Activated naive CD4-positive, alpha-beta T cell treated with anti-CD3 and anti-CD28 coated beads for 36 hours (primary cell): ENCODE results near the gene STX16. TPM values are rescaled to one million over a fixed set of nuclear protein-coding genes. Genes with fewer than 3 reads are reported as not detected.

Source experiments
- CTCF ChIA-PET: fragments of 350-600 bp; sonication (Branson Sonifier 250); formaldehyde crosslinking; loops from one replicate; lab custom pipeline; 2021; ENCODE audit warnings: antibody characterized with exemption; lab: Charles Lee
- DNase-seq: peaks from one replicate; pipeline ENCODE4 v3.0.0-alpha.2; 2020
- H3K27ac Mint-ChIP-seq: one replicate; pipeline ENCODE4 v1.8.0; 2021; ENCODE audit warnings: mild to moderate bottlenecking, mixed read lengths
- H3K27me3 Mint-ChIP-seq: one replicate; pipeline ENCODE4 v1.8.0; 2021; ENCODE audit warnings: low read depth, mixed read lengths
- H3K36me3 Mint-ChIP-seq: one replicate; pipeline ENCODE4 v1.8.0; 2021; ENCODE audit warnings: low read depth, mixed read lengths
- H3K4me1 Mint-ChIP-seq: one replicate; pipeline ENCODE4 v1.8.0; 2021; ENCODE audit warnings: low read depth, mixed read lengths
- H3K4me3 Mint-ChIP-seq: one replicate; pipeline ENCODE4 v1.8.0; 2021; ENCODE audit warnings: mild to moderate bottlenecking, moderate library complexity, mixed read lengths
- H3K9me3 Mint-ChIP-seq: one replicate; pipeline ENCODE4 v1.8.0; 2021; ENCODE audit warnings: mixed read lengths
- intact Hi-C: fragments of 100-400 bp; cut with micrococcal nuclease; formaldehyde crosslinking; loops from one replicate; pipeline ENCODE4 v1.15.1; 2023
- total RNA-seq, 2 experiments: library from RNA; stranded (reverse); gene quantifications; one replicate each; pipeline ENCODE4 v1.2.3, GENCODE V29; 2021

The STX16 gene
- total RNA-seq, 2 experiments from 2014 or later = 127 TPM

DNA sequence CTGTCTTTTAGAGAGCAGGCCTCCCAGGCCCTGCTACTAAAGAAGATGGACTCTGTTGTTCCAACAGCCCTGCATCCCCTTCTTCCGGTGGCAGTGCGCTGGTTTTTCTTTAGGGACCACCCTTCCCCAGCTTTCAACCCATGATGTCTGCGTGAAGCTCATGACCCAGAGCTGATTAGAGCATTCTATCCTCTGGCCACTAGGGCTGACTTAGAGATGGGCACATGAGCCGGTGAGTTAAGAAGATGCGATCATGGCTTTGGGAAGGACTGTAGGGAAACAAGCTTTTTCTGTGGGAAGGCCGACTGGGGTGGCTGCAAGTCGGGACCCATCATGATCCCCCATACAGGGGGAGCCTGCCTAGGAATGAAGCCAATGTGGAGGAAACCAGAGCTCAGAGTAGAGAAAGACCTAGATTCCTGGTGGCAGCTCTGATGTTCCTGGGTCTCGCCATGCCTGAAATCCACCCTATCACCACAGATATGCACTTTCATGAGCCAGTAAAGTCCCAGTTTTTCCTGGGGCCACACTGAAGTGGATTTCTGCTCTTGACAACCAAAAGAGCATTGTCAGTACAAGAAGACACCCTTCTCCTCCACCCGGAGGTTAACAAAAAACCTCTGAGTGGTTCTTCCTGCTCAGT, 29.1 kb upstream of the STX16 start:
- Mint-ChIP-seq H3K27me3 (peaks cover 13% of the 10 kb centered on the region), H3K4me1 (no peaks in the 10 kb centered on the region), H3K4me3 (no peak overlapping the region), H3K27ac (no peak overlapping the region), H3K9me3 (no peaks in the 10 kb centered on the region), H3K36me3 (no peaks in the 10 kb centered on the region)
- DNase-seq = no peak
- intact Hi-C loops = no loop called here
- CTCF ChIA-PET = interaction anchor here (0.5 to 0.8 kb wide), 4 partner anchors 11 to 359 kb away, joined by 3 read pairs; no protein-coding TSS in a partner anchor

DNA sequence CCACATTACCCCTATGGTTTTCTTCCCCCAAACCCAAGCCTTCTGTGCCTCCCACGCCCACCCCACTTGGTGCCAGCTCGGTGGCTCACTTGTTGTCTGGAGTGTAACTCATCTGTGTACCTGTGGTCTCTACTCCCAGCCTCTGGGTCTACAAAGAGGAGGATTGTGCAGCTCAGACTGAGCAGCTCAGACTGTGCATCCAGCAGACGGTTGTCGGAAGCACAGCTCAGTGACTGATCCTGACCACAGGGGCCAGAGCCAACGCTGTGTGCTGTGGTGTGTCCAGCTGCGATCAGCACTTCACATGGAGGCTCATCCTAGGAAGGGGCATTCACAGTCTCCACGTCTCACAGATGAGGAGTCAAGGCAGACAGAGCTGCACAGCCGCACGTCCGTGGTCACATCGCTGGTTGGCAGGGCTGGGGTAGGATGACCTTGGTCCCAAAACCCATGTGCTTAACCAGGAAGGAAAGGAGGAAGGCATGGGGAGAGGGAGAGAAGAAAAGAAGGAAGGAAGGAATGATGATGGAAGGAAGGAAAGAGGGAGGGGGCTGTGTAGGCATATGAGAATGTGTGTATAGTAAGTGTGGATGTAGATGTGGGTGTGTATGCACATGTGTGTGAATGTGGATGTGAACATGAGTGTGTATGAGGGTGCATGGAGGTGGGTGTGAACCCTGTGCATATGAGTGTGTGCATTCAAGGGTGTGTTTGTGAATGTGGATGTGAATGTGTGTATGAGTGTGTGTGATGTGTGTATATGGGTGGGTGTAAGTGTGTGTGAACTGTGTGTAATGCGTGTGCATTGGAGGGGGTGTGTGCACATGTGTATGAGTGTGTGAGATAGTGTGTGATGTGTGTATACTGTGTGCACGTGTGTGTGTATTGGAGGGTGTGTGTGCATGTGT, 28.2 kb upstream of the STX16 start:
- intact Hi-C loops = no loop called here
- Mint-ChIP-seq H3K36me3 (no peaks in the 10 kb centered on the region), H3K4me3 (no peak overlapping the region), H3K27me3 (peaks cover 13% of the 10 kb centered on the region), H3K4me1 (no peaks in the 10 kb centered on the region), H3K9me3 (no peaks in the 10 kb centered on the region), H3K27ac (no peak overlapping the region)
- CTCF ChIA-PET = interaction anchor here (0.6 to 0.8 kb wide), 2 partner anchors 12 to 360 kb away, joined by 3 read pairs; no protein-coding TSS in a partner anchor
- DNase-seq = no peak

DNA sequence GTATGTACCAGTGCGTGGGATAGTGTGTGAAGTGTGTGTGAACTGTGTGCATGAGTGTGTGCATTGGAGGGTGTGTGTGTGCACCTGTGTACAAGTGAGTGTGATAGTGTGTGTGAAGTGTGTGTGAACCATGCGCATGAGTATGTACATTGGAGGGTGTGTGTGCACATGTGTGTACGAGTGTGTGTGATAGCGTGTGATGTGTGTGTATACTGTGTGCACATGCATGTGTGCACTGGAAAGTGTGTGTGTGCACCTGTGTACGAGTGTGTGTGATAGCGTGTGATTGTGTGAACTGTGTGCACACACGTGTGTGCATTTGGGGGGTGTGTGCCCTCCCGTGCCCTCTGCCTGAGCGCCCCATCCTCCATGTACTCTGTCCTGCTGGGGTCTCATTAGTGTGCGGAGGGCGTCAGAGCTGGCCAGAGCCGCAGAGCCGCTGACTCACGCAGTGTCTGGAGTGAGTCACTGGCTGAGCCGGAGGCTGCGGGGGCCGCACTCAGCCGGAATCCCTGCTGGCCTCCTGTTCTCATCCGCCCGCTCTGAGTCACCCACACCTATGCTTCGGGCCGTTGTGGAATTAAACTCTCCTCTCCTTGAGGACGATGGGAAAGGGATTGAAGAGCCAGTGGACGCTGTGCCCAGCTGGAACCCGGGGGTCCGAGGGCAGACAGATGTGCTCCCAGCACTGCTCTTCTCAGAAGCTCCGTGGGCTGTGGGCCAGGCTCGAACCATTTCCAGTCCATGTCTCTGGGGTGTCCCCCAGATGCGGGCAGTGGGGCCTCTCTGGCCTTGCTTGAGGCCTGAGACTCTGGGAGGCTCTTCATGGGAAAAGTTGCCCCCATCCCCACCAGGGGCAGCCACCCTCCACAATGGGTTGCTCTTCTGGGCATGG, 27.3 kb upstream of the STX16 start:
- Mint-ChIP-seq H3K27me3 (peaks cover 5% of the 10 kb centered on the region), H3K4me1 (no peaks in the 10 kb centered on the region), H3K36me3 (no peaks in the 10 kb centered on the region), H3K9me3 (no peaks in the 10 kb centered on the region), H3K27ac (no peak overlapping the region), H3K4me3 (no peak overlapping the region)
- CTCF ChIA-PET = no interaction called here
- no peak for DNase-seq
- intact Hi-C loops = no loop called here

DNA sequence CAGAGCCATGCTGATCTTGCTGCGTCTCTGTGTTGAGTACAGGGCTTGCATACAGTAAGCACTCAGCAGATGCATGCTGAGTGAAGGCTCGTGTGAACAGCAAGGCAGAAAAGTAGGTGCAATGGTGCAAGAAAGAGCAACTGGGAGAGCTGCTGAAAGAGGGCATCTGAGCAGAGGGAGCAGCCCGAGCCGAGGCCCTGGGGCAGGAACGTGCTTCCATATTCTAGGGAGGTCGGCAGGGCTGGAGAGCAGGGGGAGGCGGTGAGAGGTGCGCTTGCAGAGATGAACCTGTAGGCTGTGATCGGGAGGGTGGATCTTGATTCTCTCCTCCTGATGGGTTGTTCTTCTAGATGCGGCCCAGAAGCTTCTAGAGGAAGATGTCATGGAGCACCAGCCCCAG, 26.4 kb upstream of the STX16 start:
- Mint-ChIP-seq H3K27me3 (peaks cover 2% of the 10 kb centered on the region), H3K36me3 (no peaks in the 10 kb centered on the region), H3K27ac (no peak overlapping the region), H3K9me3 (no peaks in the 10 kb centered on the region), H3K4me1 (no peaks in the 10 kb centered on the region), H3K4me3 (no peak overlapping the region)
- intact Hi-C loops = no loop called here
- CTCF ChIA-PET = no interaction called here
- DNase-seq = no peak

DNA sequence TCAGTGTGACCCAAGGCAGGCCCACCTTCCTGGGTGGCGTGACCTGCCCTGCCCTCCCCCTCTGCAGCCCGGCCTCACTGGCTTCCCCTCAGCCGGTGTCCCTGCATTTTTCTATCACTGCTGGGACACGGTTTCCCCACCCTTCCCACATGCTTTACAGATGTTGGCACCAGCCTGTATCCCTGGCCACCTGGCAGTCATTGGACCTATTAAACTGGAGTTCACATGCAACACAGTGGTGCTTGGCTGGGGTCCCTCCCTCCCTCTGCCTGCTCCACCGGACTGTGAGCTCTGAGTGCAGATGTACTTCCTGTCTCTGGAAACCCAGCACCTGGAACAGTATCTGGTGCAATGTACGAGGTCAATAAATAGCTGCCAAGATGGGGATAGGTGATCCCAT, 25.5 kb upstream of the STX16 start:
- no peak overlapping the region for H3K4me3 Mint-ChIP-seq
- intact Hi-C loops = no loop called here
- CTCF ChIA-PET = interaction anchor here (0.6 kb wide), 1 partner anchor 388 kb away, joined by 3 read pairs; no protein-coding TSS in a partner anchor
- no peak overlapping the region for H3K27ac Mint-ChIP-seq
- H3K27me3 Mint-ChIP-seq = no peaks in the 10 kb centered on the region
- no peaks in the 10 kb centered on the region for H3K36me3 Mint-ChIP-seq
- H3K4me1 Mint-ChIP-seq = no peaks in the 10 kb centered on the region
- no peak for DNase-seq
- H3K9me3 Mint-ChIP-seq = no peaks in the 10 kb centered on the region

DNA sequence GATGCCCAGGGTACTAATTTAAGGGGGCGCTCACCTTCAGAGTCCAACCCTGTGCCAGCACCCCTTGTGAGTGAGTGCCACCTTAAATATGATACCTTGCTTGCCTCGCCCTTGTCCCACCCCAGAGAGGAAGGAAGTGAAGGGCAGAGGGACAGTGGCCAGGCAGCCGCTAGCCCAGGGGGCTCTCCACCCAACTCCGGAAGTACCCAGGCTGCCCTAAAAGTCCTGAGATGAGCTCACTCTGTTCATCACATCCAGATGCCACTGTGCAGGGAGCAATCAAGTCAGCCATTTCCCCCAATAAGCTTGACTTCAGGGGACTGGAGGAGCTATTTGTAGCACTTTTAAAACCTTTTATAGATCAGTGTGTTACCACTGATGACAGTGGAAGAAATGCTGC, 25.0 kb upstream of the STX16 start:
- CTCF ChIA-PET = interaction anchor here (0.6 kb wide), 1 partner anchor 389 kb away, joined by 3 read pairs; no protein-coding TSS in a partner anchor
- H3K27me3 Mint-ChIP-seq = no peaks in the 10 kb centered on the region

DNA sequence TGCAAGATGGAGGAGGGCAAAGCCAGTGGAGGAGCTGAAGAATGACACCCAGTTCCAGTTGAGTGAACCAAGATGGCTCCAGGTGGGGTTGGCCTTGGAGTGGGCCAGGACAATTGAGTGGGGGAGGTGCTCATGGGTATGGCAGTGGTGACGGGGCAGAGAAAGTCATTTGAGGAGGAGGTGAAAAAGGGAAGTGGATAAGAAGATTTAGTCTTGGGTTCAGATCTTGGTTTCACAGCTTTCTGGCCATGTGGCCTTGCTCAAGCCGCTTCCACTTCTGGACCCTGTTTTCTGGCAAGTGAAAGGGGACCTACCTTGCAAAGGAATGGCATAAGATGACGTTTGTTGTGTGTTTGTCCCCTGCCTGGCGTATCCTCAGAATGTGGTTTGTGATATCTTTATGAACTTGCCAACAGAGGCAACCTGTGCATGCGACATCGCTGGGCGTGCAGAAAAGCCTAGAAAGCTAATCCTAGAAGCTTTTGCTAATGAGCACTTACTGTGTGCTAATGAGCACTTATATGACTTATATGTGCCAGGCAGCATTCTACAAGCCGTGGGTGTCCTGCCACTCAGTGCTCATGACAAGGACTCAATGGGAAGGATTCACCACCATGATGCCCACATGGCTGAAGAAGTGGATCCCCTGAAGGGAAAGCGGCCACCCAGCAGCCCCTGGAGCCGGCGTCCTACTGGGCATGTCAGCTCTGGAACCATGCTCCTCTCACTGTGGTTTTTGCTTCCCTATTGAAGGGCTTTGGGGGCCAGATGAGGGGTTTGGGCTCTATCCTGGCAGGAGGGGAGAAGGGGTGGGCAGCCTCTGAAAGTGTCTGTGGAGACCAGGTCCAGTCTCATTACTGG, 23.6 kb upstream of the STX16 start:
- no peak for DNase-seq
- H3K4me3 Mint-ChIP-seq = no peak overlapping the region
- intact Hi-C loops = no loop called here
- no peaks in the 10 kb centered on the region for H3K27me3 Mint-ChIP-seq
- no peaks in the 10 kb centered on the region for H3K4me1 Mint-ChIP-seq
- no peaks in the 10 kb centered on the region for H3K36me3 Mint-ChIP-seq
- CTCF ChIA-PET = no interaction called here
- H3K27ac Mint-ChIP-seq = no peak overlapping the region
- H3K9me3 Mint-ChIP-seq = no peaks in the 10 kb centered on the region

More for the DNA sequence above, 25.0 kb upstream of the STX16 start:
- intact Hi-C loops = no loop called here
- H3K36me3 Mint-ChIP-seq = no peaks in the 10 kb centered on the region
- no peaks in the 10 kb centered on the region for H3K4me1 Mint-ChIP-seq
- H3K4me3 Mint-ChIP-seq = no peak overlapping the region
- H3K27ac Mint-ChIP-seq = no peak overlapping the region
- no peaks in the 10 kb centered on the region for H3K9me3 Mint-ChIP-seq
- no peak for DNase-seq

DNA sequence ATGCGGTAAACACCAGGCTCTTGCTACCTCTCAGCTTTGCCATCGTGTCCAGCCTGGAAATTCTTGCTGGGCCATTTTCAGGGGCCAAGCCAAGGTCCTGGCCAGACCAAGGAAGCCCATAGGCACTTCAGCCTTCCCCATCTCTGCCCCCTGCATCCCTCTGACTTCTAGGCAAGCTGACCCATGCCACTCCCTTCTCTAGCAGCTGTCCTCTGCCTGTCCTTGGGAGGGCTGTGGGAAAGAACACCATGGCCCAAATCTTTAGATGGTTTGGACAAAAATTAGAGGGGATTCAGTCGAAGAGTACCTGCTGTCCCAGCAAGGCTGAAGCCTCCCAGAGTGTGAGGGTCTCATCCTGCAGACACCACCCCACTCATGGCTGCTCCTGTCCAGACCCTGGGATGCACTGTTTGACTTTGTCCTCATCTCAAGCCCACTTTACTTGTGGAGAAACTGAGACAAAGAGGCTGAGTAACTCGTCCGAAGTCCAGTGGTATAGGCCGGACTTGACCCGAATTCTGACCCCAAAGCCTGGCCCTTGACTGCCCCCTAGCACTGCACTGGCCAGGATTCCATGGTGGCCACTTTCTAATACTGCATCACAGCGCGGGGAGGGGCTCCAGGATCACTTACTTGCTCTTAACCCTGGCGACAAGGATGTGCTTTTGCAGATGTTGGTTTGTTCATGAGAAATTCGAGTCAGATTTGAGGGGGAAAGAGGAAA, 22.4 kb upstream of the STX16 start:
- CTCF ChIA-PET = no interaction called here
- no peak for DNase-seq
- Mint-ChIP-seq H3K36me3 (no peaks in the 10 kb centered on the region), H3K27me3 (no peaks in the 10 kb centered on the region), H3K4me3 (no peak overlapping the region), H3K4me1 (no peaks in the 10 kb centered on the region), H3K27ac (no peak overlapping the region), H3K9me3 (no peaks in the 10 kb centered on the region)
- intact Hi-C loops = no loop called here

DNA sequence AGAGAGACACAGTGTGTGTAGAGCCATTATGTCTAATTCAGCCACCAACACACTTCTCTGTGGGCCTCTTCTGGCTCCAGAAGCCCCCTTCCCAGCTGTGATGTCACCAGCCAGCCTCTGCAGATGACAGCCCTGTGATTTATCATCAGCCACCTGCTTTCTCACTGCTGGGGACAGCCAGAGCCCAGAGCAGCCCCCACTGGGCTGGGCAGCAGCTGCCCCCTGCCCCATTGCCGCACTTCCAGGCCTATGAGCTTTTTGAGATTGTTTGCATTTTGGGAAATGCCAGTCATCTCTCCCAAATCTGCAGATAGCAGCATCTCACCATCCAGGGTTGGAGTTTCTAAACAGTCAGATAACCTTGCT, 21.9 kb upstream of the STX16 start:
- no peak for DNase-seq
- no peak overlapping the region for H3K4me3 Mint-ChIP-seq
- H3K27me3 Mint-ChIP-seq = no peaks in the 10 kb centered on the region
- intact Hi-C loops = no loop called here
- H3K4me1 Mint-ChIP-seq = peaks cover 4% of the 10 kb centered on the region
- H3K27ac Mint-ChIP-seq = no peak overlapping the region
- H3K9me3 Mint-ChIP-seq = no peaks in the 10 kb centered on the region
- CTCF ChIA-PET = no interaction called here
- H3K36me3 Mint-ChIP-seq = no peaks in the 10 kb centered on the region

DNA sequence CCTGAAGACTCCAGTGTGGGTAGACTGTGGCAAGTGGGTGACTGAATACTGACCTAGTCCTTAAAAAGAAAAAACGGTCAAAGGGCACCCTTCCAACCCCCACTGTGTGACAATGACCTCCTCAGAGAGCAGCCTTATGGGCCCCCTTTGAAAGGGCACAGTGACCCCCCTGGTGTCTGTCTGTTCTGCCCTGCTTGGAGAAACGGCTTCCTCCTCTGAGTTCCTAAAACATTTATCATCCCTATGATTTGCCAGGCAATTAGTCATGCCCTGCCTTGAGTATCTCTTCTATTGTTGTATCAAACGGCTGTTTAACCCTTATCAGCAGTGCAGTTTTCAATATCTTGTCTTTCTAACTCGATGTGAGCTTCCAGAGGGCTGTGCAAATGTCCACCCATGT, 21.0 kb upstream of the STX16 start:
- H3K9me3 Mint-ChIP-seq = no peaks in the 10 kb centered on the region
- no peaks in the 10 kb centered on the region for H3K27me3 Mint-ChIP-seq
- CTCF ChIA-PET = no interaction called here
- H3K27ac Mint-ChIP-seq = no peak overlapping the region
- H3K4me1 Mint-ChIP-seq = peaks cover 13% of the 10 kb centered on the region
- no peak for DNase-seq
- H3K36me3 Mint-ChIP-seq = no peaks in the 10 kb centered on the region
- H3K4me3 Mint-ChIP-seq = no peak overlapping the region
- intact Hi-C loops = no loop called here
